ENCODE measurements around the gene ZNF197. TPM values are rescaled to one million over a fixed set of nuclear protein-coding genes. Genes with fewer than 3 reads are reported as not detected.

ZNF197 gene
- total RNA-seq, 2 experiments from 2014 or later, result 10.6 to 11.6 TPM

- DNase-seq, result peak; percentile 37
- TF ChIP-seq CTCF (IDR thresholded peaks at IDR 0.05), result no peak
- H3K9me3 Mint-ChIP-seq, result peaks cover 13% of the 10 kb centered on the region
- no peak within 1 kb of the TSS for H3K27ac Mint-ChIP-seq
- peaks cover 23% of the 10 kb centered on the region for H3K36me3 Mint-ChIP-seq (ENCODE audit: low read depth)
- H3K4me3 Mint-ChIP-seq, result peak within 1 kb of the TSS; percentile 70
- intact Hi-C loops (cut with micrococcal nuclease), result no loop called here
- ATAC-seq, result peak; percentile 84
- H3K4me1 Mint-ChIP-seq (ENCODE audit: low read depth), result peaks cover 7% of the 10 kb centered on the region
- ChIA-PET POLR2A (interaction anchor here (1.2 kb wide), 1 partner anchor 30 kb away, joined by 4 read pairs; the partner anchor contains the start of gene ZKSCAN7), CTCF (interaction anchor here (1.0 kb wide), 1 partner anchor 328 kb away, joined by 4 read pairs; no protein-coding TSS in a partner anchor)
- H3K27me3 Mint-ChIP-seq, result peaks cover 12% of the 10 kb centered on the region
These were observed 40.0 kb upstream of the ZNF197 start, which contains the start of gene ZNF660 for GRCh38 chr3:44584646-44585501. Gene ZNF660, plus strand, starts transcription at chr3:44584964. Its CDS starts 9,230 bp downstream, at chr3:44594194.

- intact Hi-C loops (cut with micrococcal nuclease), result no loop called here
- ATAC-seq (no peak), DNase-seq (no peak)
- POLR2A ChIA-PET, result no interaction called here
- Mint-ChIP-seq H3K36me3 (ENCODE audit: low read depth) (peaks cover 9% of the 10 kb centered on the region), H3K27ac (no peak overlapping the region), H3K4me3 (no peak overlapping the region), H3K27me3 (no peaks in the 10 kb centered on the region), H3K4me1 (ENCODE audit: low read depth) (no peaks in the 10 kb centered on the region), H3K9me3 (peaks cover 26% of the 10 kb centered on the region)
- CTCF ChIA-PET, result no interaction called here
- TF ChIP-seq CTCF (IDR thresholded peaks at IDR 0.05), result no peak
These were observed 28.2 kb upstream of the ZNF197 start for GRCh38 chr3:44596621-44597020.

GRCh38 chr3:44601749-44602148 lies 23.1 kb upstream of the ZNF197 start:
- intact Hi-C loops (cut with micrococcal nuclease), result no loop called here
- ChIA-PET POLR2A (no interaction called here), CTCF (no interaction called here)
- H3K27ac Mint-ChIP-seq, result no peak overlapping the region
- DNase-seq (no peak), ATAC-seq (no peak)
- no peak for TF ChIP-seq CTCF (IDR thresholded peaks at IDR 0.05)
- no peaks in the 10 kb centered on the region for H3K36me3 Mint-ChIP-seq (ENCODE audit: low read depth)
- no peaks in the 10 kb centered on the region for H3K4me1 Mint-ChIP-seq (ENCODE audit: low read depth)
- H3K4me3 Mint-ChIP-seq, result no peak overlapping the region
- peaks cover under 1% of the 10 kb centered on the region for H3K9me3 Mint-ChIP-seq
- no peaks in the 10 kb centered on the region for H3K27me3 Mint-ChIP-seq

GRCh38 chr3:44612678-44613077 lies 12.2 kb upstream of the ZNF197 start:
- POLR2A ChIA-PET, result interaction anchor here (0.7 kb wide), 1 partner anchor 118 kb away, joined by 4 read pairs; no protein-coding TSS in a partner anchor

More at GRCh38 chr3:44612678-44613077, 12.2 kb upstream of the ZNF197 start:
- CTCF ChIA-PET, result no interaction called here
- H3K36me3 Mint-ChIP-seq (ENCODE audit: low read depth), result peaks cover 4% of the 10 kb centered on the region
- peaks cover 5% of the 10 kb centered on the region for H3K4me1 Mint-ChIP-seq (ENCODE audit: low read depth)
- DNase-seq (no peak), ATAC-seq (no peak)
- no peak overlapping the region for H3K4me3 Mint-ChIP-seq
- H3K27ac Mint-ChIP-seq, result no peak overlapping the region
- H3K27me3 Mint-ChIP-seq, result no peaks in the 10 kb centered on the region
- H3K9me3 Mint-ChIP-seq, result no peaks in the 10 kb centered on the region
- no peak for TF ChIP-seq CTCF (IDR thresholded peaks at IDR 0.05)
- intact Hi-C loops (cut with micrococcal nuclease), result no loop called here
